ENCODE results near the gene CYB5D1.

- no peak for TF ChIP-seq POLR2A (IDR thresholded peaks at IDR 0.05)
- TF ChIP-seq, protein P1, sequence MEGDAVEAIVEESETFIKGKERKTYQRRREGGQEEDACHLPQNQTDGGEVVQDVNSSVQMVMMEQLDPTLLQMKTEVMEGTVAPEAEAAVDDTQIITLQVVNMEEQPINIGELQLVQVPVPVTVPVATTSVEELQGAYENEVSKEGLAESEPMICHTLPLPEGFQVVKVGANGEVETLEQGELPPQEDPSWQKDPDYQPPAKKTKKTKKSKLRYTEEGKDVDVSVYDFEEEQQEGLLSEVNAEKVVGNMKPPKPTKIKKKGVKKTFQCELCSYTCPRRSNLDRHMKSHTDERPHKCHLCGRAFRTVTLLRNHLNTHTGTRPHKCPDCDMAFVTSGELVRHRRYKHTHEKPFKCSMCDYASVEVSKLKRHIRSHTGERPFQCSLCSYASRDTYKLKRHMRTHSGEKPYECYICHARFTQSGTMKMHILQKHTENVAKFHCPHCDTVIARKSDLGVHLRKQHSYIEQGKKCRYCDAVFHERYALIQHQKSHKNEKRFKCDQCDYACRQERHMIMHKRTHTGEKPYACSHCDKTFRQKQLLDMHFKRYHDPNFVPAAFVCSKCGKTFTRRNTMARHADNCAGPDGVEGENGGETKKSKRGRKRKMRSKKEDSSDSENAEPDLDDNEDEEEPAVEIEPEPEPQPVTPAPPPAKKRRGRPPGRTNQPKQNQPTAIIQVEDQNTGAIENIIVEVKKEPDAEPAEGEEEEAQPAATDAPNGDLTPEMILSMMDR (IDR thresholded peaks at IDR 0.05): no peak
These were observed 22.5 kb downstream of the CYB5D1 start for GRCh38 chr17:7880076-7880868.
